KMS-11 (cell line): ENCODE results near the gene CLN6.

Experiments
- H2AFZ ChIP-seq: fragments of 200-600 bp; sonication (generic); 2 replicates; pipeline ENCODE4 v1.6.1; 2016; ENCODE audit warnings: antibody characterized with exemption, mixed run types, low read depth
- H3K27ac ChIP-seq: fragments of 200-600 bp; sonication (generic); 2 replicates; pipeline ENCODE4 v1.6.1; 2016; ENCODE audit warnings: mild to moderate bottlenecking, mixed run types
- H3K27me3 ChIP-seq: fragments of 200-600 bp; sonication (generic); 2 replicates; pipeline ENCODE4 v1.6.1; 2017; ENCODE audit warnings: mild to moderate bottlenecking, low read depth, mixed run types, moderate library complexity; ENCODE audit not compliant: insufficient read depth
- H3K36me3 ChIP-seq: fragments of 200-600 bp; sonication (generic); 2 replicates; pipeline ENCODE4 v1.6.1; 2017; ENCODE audit warnings: mild to moderate bottlenecking, mixed run types; ENCODE audit not compliant: insufficient read depth
- H3K4me1 ChIP-seq: fragments of 200-600 bp; sonication (generic); 2 replicates; pipeline ENCODE4 v1.6.1; 2016; ENCODE audit warnings: mild to moderate bottlenecking, low read depth, mixed run types; ENCODE audit not compliant: poor library complexity, severe bottlenecking
- H3K4me2 ChIP-seq: fragments of 200-600 bp; sonication (generic); 2 replicates; pipeline ENCODE4 v1.7.0; 2016; ENCODE audit warnings: mild to moderate bottlenecking, mixed run types
- H3K4me3 ChIP-seq: fragments of 200-600 bp; sonication (generic); IDR thresholded peaks from 2 replicates; pipeline ENCODE4 v1.6.1; 2017; ENCODE audit warnings: low read depth, low read length, mixed read lengths; ENCODE audit not compliant: insufficient read depth
- H3K79me2 ChIP-seq: fragments of 200-600 bp; sonication (generic); 2 replicates; pipeline ENCODE4 v1.6.1; 2016; ENCODE audit warnings: low read depth, mixed run types; ENCODE audit not compliant: insufficient read depth
- H3K9ac ChIP-seq: fragments of 200-600 bp; sonication (generic); 2 replicates; pipeline ENCODE4 v1.6.1; 2016; ENCODE audit warnings: mild to moderate bottlenecking, mixed run types
- H4K20me1 ChIP-seq: fragments of 200-600 bp; sonication (generic); 2 replicates; pipeline ENCODE4 v1.6.1; 2016; ENCODE audit warnings: mild to moderate bottlenecking, mixed run types; ENCODE audit not compliant: insufficient read depth
- CTCF ChIP-seq: fragments of 200-600 bp; sonication (generic); conservative IDR thresholded peaks from 2 replicates; pipeline ENCODE4 v1.6.1; 2017; ENCODE audit warnings: low read depth, mild to moderate bottlenecking, antibody characterized with exemption, low read length, moderate library complexity, mixed read lengths

Gene CLN6

GRCh38 chr15:68265081-68265480 lies 35.6 kb upstream of the CLN6 start:
- Histone ChIP-seq H3K79me2 (no peaks in the 10 kb centered on the region), H3K4me2 (no peak overlapping the region), H3K4me3 (no peak overlapping the region), H3K4me1 (no peaks in the 10 kb centered on the region), H2AFZ (no peak overlapping the region), H3K27me3 (no peaks in the 10 kb centered on the region), H3K9ac (no peak overlapping the region), H4K20me1 (no peaks in the 10 kb centered on the region), H3K36me3 (no peaks in the 10 kb centered on the region; the same call in 1 of the 2 replicates), H3K27ac (no peak overlapping the region)
- TF ChIP-seq CTCF: no peak

GRCh38 chr15:68264282-68264681 lies 34.8 kb upstream of the CLN6 start:
- Histone ChIP-seq H3K4me2 (no peak overlapping the region), H3K9ac (no peak overlapping the region), H3K36me3 (no peaks in the 10 kb centered on the region; the same call in 1 of the 2 replicates), H3K27ac (no peak overlapping the region), H2AFZ (no peak overlapping the region), H3K79me2 (no peaks in the 10 kb centered on the region), H4K20me1 (no peaks in the 10 kb centered on the region), H3K27me3 (no peaks in the 10 kb centered on the region), H3K4me1 (no peaks in the 10 kb centered on the region), H3K4me3 (no peak overlapping the region)
- TF ChIP-seq CTCF: no peak

- no peak for TF ChIP-seq CTCF
- no peak overlapping the region for H3K9ac ChIP-seq
- H2AFZ ChIP-seq: no peak overlapping the region
These were observed 33.2 kb upstream of the CLN6 start for GRCh38 chr15:68262514-68263356.

GRCh38 chr15:68261980-68262379 lies 32.5 kb upstream of the CLN6 start:
- H3K9ac ChIP-seq: no peak overlapping the region
- H4K20me1 ChIP-seq: no peaks in the 10 kb centered on the region
- no peak overlapping the region for H3K4me3 ChIP-seq
- H2AFZ ChIP-seq: no peak overlapping the region
- H3K4me1 ChIP-seq: no peaks in the 10 kb centered on the region
- H3K27me3 ChIP-seq: no peaks in the 10 kb centered on the region
- no peak overlapping the region for H3K27ac ChIP-seq
- TF ChIP-seq CTCF: no peak
- H3K4me2 ChIP-seq: no peak overlapping the region
- H3K79me2 ChIP-seq: no peaks in the 10 kb centered on the region
- H3K36me3 ChIP-seq: no peaks in the 10 kb centered on the region; the same call in 1 of the 2 replicates

More at GRCh38 chr15:68262514-68263356, 33.2 kb upstream of the CLN6 start:
- Histone ChIP-seq H3K4me1 (no peaks in the 10 kb centered on the region), H3K79me2 (no peaks in the 10 kb centered on the region), H3K4me3 (no peak overlapping the region), H4K20me1 (no peaks in the 10 kb centered on the region), H3K27me3 (no peaks in the 10 kb centered on the region), H3K27ac (no peak overlapping the region), H3K4me2 (no peak overlapping the region), H3K36me3 (no peaks in the 10 kb centered on the region; the same call in 1 of the 2 replicates)
